Ammon's horn (tissue), 1 donor: ENCODE measurements around the gene ODAPH.

Source experiments
- DNase-seq: peaks from one replicate; pipeline ENCODE4 v3.0.0-alpha.2; 2016; ENCODE audit warnings: low spot score

Gene ODAPH

DNA sequence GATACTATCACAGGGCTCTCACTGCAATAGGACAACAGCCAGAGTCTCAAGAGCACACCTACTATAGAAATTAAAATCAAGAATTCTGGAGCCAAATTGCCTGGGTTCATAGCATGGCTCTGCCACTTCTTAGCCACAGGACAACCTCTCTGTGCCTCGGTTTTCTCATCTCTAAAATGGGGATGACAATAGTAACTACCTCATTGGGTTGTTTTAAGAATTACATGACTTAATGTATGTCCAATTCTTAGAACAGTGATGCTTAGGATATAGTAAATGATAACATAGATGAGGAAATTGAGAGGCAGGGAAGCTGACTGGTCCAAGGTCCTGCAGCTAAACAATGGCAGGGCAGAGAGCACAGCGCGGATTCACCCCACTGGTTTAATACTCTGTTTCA is 11.0 kb upstream of the ODAPH start:
- no peak for DNase-seq

DNA sequence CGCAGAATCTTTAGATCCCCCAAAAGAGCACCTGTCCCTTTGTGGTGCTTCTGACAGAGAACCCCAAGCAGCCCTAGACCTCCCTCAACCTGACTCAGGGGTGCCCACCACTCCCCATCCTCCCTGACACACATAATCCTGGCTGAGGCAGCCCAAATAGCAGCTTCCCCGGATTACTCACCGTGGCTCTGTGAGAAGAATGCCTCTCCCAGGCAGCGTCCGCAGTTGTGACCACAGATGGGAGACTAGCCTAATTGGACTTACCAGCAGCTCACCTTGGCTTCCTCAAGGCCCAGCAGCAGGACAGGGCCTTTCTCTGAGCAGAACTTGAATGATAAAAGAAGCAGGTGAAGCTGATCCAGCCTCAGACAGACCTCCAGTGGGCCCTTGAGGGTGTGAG is 10.3 kb upstream of the ODAPH start:
- no peak for DNase-seq

GRCh38 chr4:75547647-75548387 is 8.0 kb upstream of the ODAPH start:
- DNase-seq: peak; percentile 23

GRCh38 chr4:75549019-75549418 is 6.8 kb upstream of the ODAPH start:
- no peak for DNase-seq

GRCh38 chr4:75552452-75552851 is 3.4 kb upstream of the ODAPH start:
- DNase-seq: no peak

- DNase-seq: no peak
These were observed 1.8 kb downstream of the ODAPH start for GRCh38 chr4:75557696-75558095.

- no peak for DNase-seq
These were observed 5.9 kb downstream of the ODAPH start for GRCh38 chr4:75561789-75562188.

GRCh38 chr4:75564023-75564422 is 8.2 kb downstream of the ODAPH start:
- DNase-seq: no peak

DNA sequence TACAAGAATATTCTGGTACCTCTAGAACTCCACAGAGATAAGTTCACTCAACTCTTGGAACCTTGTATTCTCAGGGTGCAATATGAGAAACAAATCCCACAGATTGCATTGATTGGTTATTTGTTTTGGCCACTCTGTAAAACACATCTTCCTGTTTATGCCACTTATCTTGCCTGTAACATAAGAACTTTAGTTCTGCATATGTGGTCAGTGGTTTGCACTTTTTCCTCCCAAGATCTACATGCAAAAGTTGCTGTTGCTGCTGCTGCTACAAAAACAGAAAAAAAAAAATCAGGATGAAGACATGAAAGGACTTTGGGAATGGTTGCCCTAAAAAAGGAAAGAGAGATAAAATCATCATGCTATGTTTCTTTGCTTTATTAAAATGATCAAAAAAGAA is 9.6 kb downstream of the ODAPH start:
- DNase-seq: no peak

- DNase-seq: no peak
These were observed 11.0 kb downstream of the ODAPH start for GRCh38 chr4:75566911-75567310.

DNA sequence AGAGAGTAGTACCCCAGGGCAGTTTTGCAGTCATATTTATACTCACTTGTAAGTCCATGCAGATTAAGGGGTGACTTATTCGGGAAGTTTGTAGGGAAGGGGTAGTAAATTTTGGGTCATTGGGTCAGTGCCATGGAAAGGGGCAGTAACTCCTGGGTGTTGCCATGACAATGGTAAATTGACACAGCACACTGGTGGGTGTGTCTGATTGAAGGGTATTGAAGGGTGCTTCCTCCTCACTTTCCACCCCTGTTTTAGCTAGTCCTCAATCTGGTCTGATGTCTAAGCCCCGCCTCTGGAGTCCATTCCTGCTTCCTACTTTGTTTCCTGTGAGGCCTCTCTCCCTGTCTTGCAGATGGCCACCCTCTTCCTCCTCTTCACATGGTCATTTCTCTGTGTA is 11.9 kb downstream of the ODAPH start:
- no peak for DNase-seq

DNA sequence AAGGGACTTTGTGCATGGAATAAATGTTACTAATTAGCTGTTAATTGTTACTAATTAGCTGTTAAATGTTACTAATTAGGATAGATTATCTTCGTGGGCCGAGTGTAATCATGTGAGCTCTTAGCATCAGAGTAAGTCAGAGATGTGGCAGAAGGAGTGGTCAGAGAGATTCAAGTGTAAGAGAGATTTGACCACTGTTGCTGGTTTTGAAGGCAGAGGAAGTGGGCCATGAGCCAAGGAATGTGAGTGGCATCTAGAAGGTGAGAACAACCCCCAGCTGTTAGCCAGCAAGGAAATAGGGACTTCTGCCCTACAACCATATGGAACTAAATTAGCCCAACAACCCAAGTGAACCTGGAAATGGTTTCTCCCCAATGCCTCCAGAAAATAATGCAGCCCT is 28.2 kb downstream of the ODAPH start:
- DNase-seq: no peak

GRCh38 chr4:75593393-75593792 is 37.5 kb downstream of the ODAPH start:
- no peak for DNase-seq

GRCh38 chr4:75596061-75596460 is 40.2 kb downstream of the ODAPH start:
- no peak for DNase-seq

GRCh38 chr4:75598390-75598789 is 42.5 kb downstream of the ODAPH start:
- no peak for DNase-seq

DNA sequence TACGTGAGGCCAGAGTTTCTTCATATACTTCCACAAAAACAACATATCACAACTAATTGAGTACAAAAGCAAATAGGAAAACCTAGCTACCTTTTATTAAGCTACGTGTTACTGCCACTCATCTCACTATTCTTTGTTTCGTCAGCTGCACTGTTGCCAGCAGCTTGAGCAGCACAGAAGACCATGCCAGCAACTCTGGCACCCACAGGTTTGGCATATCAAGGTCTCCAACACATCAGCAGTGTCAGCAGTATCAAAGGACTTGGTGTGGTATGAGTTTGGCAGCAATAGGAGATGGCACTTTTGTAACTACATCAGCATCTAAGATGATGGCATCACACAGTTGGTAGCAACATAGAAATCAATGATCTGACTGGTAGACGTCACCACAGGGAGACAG is 43.8 kb downstream of the ODAPH start:
- no peak for DNase-seq

DNA sequence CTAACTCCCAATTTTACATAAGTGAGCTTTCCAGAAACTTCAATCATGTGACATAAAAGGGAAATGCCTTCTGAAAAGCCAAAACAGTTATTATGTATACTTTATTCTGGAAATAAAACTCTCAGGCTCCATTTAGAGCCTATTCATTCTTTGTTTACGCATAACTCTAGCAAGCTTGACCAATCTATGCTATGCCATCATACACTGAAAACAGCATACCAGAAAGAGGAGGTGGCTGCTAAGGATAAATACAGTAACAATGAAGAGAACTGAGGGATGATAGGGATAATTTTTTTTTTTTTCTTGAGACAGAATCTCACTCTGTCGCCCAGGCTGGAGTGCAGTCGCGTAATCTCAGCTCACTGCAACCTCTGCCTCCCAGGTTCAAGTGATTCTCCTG is 50.1 kb downstream of the ODAPH start:
- DNase-seq: no peak

DNA sequence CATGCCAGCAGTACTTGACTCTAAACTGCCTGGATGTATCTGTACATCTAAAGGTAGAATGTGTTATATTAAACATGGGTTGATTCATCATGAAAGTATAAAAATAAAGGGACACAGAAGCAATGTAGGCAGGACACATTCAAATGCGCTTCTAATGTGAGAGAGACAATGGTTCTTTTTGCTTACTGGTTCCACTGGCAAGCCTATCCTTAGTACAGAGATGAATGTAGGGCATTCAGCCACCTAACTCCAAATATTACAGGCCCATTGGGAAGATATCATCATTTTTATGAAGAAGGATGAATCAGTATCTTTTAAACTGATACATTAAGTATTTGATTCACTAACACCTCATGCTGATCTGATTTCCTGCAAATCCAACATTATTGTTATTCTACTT is 56.4 kb downstream of the ODAPH start:
- DNase-seq: peak; percentile 20
